H1 (cell line): ENCODE measurements around the gene NECTIN2. TPM values are rescaled to one million over a fixed set of nuclear protein-coding genes. Genes with fewer than 3 reads are reported as not detected.

Experiments used
- CTCF ChIA-PET: fragments of 300-600 bp; sonication (Branson Sonifier 250); formaldehyde crosslinking; loops from one replicate; lab custom pipeline; 2021; ENCODE audit not compliant: partially characterized antibody; lab: Charles Lee
- POLR2A ChIA-PET: fragments of 300-600 bp; sonication (Branson Sonifier 250); formaldehyde crosslinking; loops from one replicate; lab custom pipeline; 2021; ENCODE audit warnings: inconsistent platforms; ENCODE audit not compliant: partially characterized antibody; lab: Charles Lee
- DNase-seq, 2 experiments: peaks; one replicate each; pipeline versions ENCODE4 v3.0.0 to v3.0.0-alpha.2; 2010 to 2022; ENCODE audit warnings: low spot score in 2 of 2, low read depth in 1 of 2, mixed read lengths in 1 of 2
- FAIRE-seq: peaks from 2 replicates; lab custom pipeline; 2011; peaks lifted over from hg19 to GRCh38; lab: Jason Lieb, UNC
- H2AFZ ChIP-seq: 2 replicates; pipeline ENCODE4 v1.8.1; 2012; ENCODE audit warnings: low read length, inconsistent platforms
- H2AK5ac ChIP-seq: 2 replicates; pipeline ENCODE4 v1.6.1; 2013; ENCODE audit warnings: low read depth, low read length
- H2BK120ac ChIP-seq: replicated peaks from 2 replicates; pipeline ENCODE3; 2013; ENCODE audit warnings: low read depth, low read length, inconsistent platforms
- H2BK12ac ChIP-seq: 2 replicates; pipeline ENCODE4 v1.6.1; 2013; ENCODE audit warnings: low read depth, low read length
- H2BK15ac ChIP-seq: 2 replicates; pipeline ENCODE4 v1.6.1; 2013; ENCODE audit warnings: low read length
- H2BK20ac ChIP-seq: 2 replicates; pipeline ENCODE4 v1.6.1; 2013; ENCODE audit warnings: low read length
- H2BK5ac ChIP-seq: 2 replicates; pipeline ENCODE4 v1.6.1; 2013; ENCODE audit warnings: low read depth, low read length
- H3K14ac ChIP-seq: 2 replicates; pipeline ENCODE4 v1.6.1; 2013; ENCODE audit warnings: inconsistent platforms; ENCODE audit not compliant: insufficient read length
- H3K18ac ChIP-seq: 2 replicates; pipeline ENCODE4 v1.6.1; 2013; ENCODE audit warnings: low read length; ENCODE audit errors: extremely low read depth
- H3K23ac ChIP-seq: 2 replicates; pipeline ENCODE4 v1.6.1; 2013; ENCODE audit warnings: inconsistent platforms; ENCODE audit not compliant: insufficient read length
- H3K23me2 ChIP-seq: 2 replicates; pipeline ENCODE4 v1.6.1; 2013; ENCODE audit warnings: low read depth, low read length
- H3K27ac ChIP-seq: 2 replicates; pipeline ENCODE4 v1.6.1; 2011; ENCODE audit warnings: low read depth, low read length, inconsistent platforms
- H3K27me3 ChIP-seq, 4 experiments: replicated peaks in 1 of 4; 1 replicate in 1 of 4; 2 replicates in 3 of 4; pipeline versions ENCODE4 v1.6.1 to v1.8.1; 2011 to 2013; ENCODE audit warnings: low read length in 3 of 4, mild to moderate bottlenecking in 3 of 4, inconsistent platforms in 2 of 4, mixed read lengths in 2 of 4, moderate library complexity in 1 of 4; ENCODE audit not compliant: control insufficient read depth in 3 of 4, insufficient read depth in 3 of 4; ENCODE audit errors: extremely low read depth in 1 of 4
- H3K36me3 ChIP-seq, 4 experiments: 2 replicates each; pipeline versions ENCODE4 v1.6.1 to v1.8.1; 2011 to 2013; ENCODE audit warnings: mild to moderate bottlenecking in 4 of 4, low read length in 3 of 4, moderate library complexity in 2 of 4, control low read depth in 1 of 4, inconsistent platforms in 1 of 4; ENCODE audit not compliant: insufficient read depth in 4 of 4, control insufficient read depth in 2 of 4
- H3K4ac ChIP-seq: replicated peaks from 2 replicates; pipeline ENCODE3; 2013; ENCODE audit warnings: low read length, low read depth, mixed read lengths, inconsistent platforms; ENCODE audit not compliant: insufficient read length
- H3K4me1 ChIP-seq, 4 experiments: replicated peaks in 1 of 4; 1 replicate in 1 of 4; 2 replicates in 3 of 4; pipeline versions ENCODE4 v1.6.1 to v1.8.1; 2011 to 2013; ENCODE audit warnings: low read length in 3 of 4, inconsistent platforms in 2 of 4, mixed read lengths in 1 of 4; ENCODE audit not compliant: insufficient read depth in 4 of 4, control insufficient read depth in 3 of 4
- H3K4me2 ChIP-seq, 2 experiments: 2 replicates each; pipeline versions ENCODE4 v1.6.1 to v1.8.1; 2011 to 2013; ENCODE audit warnings: low read depth in 2 of 2, low read length in 2 of 2, control low read depth in 1 of 2, inconsistent platforms in 1 of 2, mild to moderate bottlenecking in 1 of 2; ENCODE audit not compliant: insufficient read depth in 1 of 2
- H3K4me3 ChIP-seq, 4 experiments: fragments of 200-600, 300-600 bp in 1 of 4; sonication (generic), shearing (Covaris generic), sonication (Bioruptor Twin) in 1 of 4; 2 replicates each; pipeline versions ENCODE4 v1.5.1 to v1.8.1; 2011 to 2016; ENCODE audit warnings: low read length in 4 of 4, low read depth in 3 of 4, control low read depth in 2 of 4, inconsistent platforms in 2 of 4, mild to moderate bottlenecking in 2 of 4, mixed read lengths in 1 of 4, moderate library complexity in 1 of 4; ENCODE audit not compliant: insufficient read depth in 2 of 4; ENCODE audit errors: extremely low read depth in 1 of 4
- H3K56ac ChIP-seq: replicated peaks from 2 replicates; pipeline ENCODE3; 2013; ENCODE audit warnings: low read depth, mild to moderate bottlenecking, mixed read lengths, low read length, inconsistent platforms; ENCODE audit not compliant: insufficient read length
- H3K79me1 ChIP-seq: 2 replicates; pipeline ENCODE4 v1.6.1; 2013; ENCODE audit warnings: low read depth, low read length, control low read depth
- H3K79me2 ChIP-seq, 2 experiments: 2 replicates each; pipeline versions ENCODE4 v1.6.1 to v1.8.1; 2012 to 2013; ENCODE audit warnings: low read length in 2 of 2, mild to moderate bottlenecking in 2 of 2, inconsistent platforms in 1 of 2; ENCODE audit not compliant: insufficient read depth in 2 of 2, control insufficient read depth in 1 of 2
- H3K9ac ChIP-seq, 4 experiments: replicated peaks in 1 of 4; 1 replicate in 1 of 4; 2 replicates in 3 of 4; pipeline versions ENCODE4 v1.6.1 to v1.8.1; 2011 to 2013; ENCODE audit warnings: low read depth in 3 of 4, low read length in 3 of 4, control low read depth in 2 of 4, mild to moderate bottlenecking in 2 of 4, moderate library complexity in 2 of 4, inconsistent platforms in 1 of 4; ENCODE audit errors: extremely low read depth in 1 of 4
- H3K9me3 ChIP-seq, 2 experiments: 2 replicates each; pipeline versions ENCODE4 v1.6.1 to v1.8.1; 2012 to 2013; ENCODE audit warnings: mild to moderate bottlenecking in 2 of 2, moderate library complexity in 2 of 2, control low read depth in 1 of 2, inconsistent platforms in 1 of 2, low read depth in 1 of 2, low read length in 1 of 2, mixed read lengths in 1 of 2; ENCODE audit not compliant: insufficient read depth in 2 of 2
- H4K20me1 ChIP-seq, 2 experiments: replicated peaks in 1 of 2; 2 replicates each; pipeline versions ENCODE3 to v1.8.1; 2011 to 2013; ENCODE audit warnings: inconsistent platforms in 2 of 2, low read length in 2 of 2, mild to moderate bottlenecking in 1 of 2; ENCODE audit not compliant: insufficient read depth in 2 of 2, control insufficient read depth in 1 of 2
- H4K5ac ChIP-seq: 2 replicates; pipeline ENCODE4 v1.6.1; 2013; ENCODE audit warnings: low read length, low read depth, mixed read lengths, inconsistent platforms; ENCODE audit not compliant: insufficient read length
- H4K8ac ChIP-seq: 2 replicates; pipeline ENCODE4 v1.8.0; 2013; ENCODE audit warnings: mild to moderate bottlenecking, moderate library complexity, low read length, inconsistent platforms; ENCODE audit not compliant: insufficient read depth; ENCODE audit errors: extremely low read depth
- H4K91ac ChIP-seq: replicated peaks from 2 replicates; pipeline ENCODE3; 2013; ENCODE audit warnings: low read length, mixed read lengths, inconsistent platforms; ENCODE audit not compliant: insufficient read length
- BACH1 ChIP-seq: IDR thresholded peaks from 2 replicates; pipeline ENCODE4 v1.6.1; 2012; ENCODE audit warnings: low read length, improper control_type of control experiment
- BCL11A ChIP-seq, 2 experiments: IDR thresholded peaks; one replicate each; pipeline ENCODE4 v1.6.1; 2011; ENCODE audit warnings: low read depth in 2 of 2, low read length in 2 of 2, mild to moderate bottlenecking in 2 of 2
- CBX5 ChIP-seq: fragments of 300-800, 300-1000 bp; sonication (generic); IDR thresholded peaks from 2 replicates; pipeline ENCODE4 v1.7.1; 2016; ENCODE audit warnings: antibody characterized with exemption, low read length, low read depth
- EP300 ChIP-seq, 2 experiments: IDR thresholded peaks; 1 replicate in 1 of 2; 2 replicates in 1 of 2; pipeline ENCODE4 v1.6.1; 2011 to 2012; ENCODE audit warnings: low read depth in 2 of 2, low read length in 2 of 2, mild to moderate bottlenecking in 2 of 2, borderline replicate concordance in 1 of 2, inconsistent platforms in 1 of 2, moderate library complexity in 1 of 2
- GABPA ChIP-seq: IDR thresholded peaks from 2 replicates; pipeline ENCODE4 v1.6.1; 2011; ENCODE audit warnings: mild to moderate bottlenecking, low read length, moderate library complexity, borderline replicate concordance; ENCODE audit not compliant: insufficient read depth
- NANOG ChIP-seq: IDR thresholded peaks from 2 replicates; pipeline ENCODE4 v1.6.1; 2011; ENCODE audit warnings: low read length, low read depth, mild to moderate bottlenecking, inconsistent platforms; ENCODE audit not compliant: insufficient read depth, poor library complexity, severe bottlenecking
- RXRA ChIP-seq: IDR thresholded peaks from 2 replicates; pipeline ENCODE4 v1.6.1; 2011; ENCODE audit warnings: low read depth, mild to moderate bottlenecking, low read length, moderate library complexity; ENCODE audit not compliant: insufficient read depth
- SAP30 ChIP-seq: fragments of 300-600 bp; sonication (generic); IDR thresholded peaks from 2 replicates; pipeline ENCODE4 v1.7.1; 2012; ENCODE audit warnings: low read length, moderate library complexity, mild to moderate bottlenecking, inconsistent platforms; ENCODE audit not compliant: insufficient read depth, insufficient replicate concordance
- SP2 ChIP-seq: IDR thresholded peaks from 2 replicates; pipeline ENCODE4 v1.6.1; 2012; ENCODE audit warnings: mild to moderate bottlenecking, low read length, inconsistent platforms
- WGBS, 2 experiments: shearing (Covaris generic) in 1 of 2; methylation state at CpG; one replicate each; pipeline versions ENCODE4 v1.1.6 to v1.1.7; 2013 to 2015; ENCODE audit warnings: low lambda C conversion rate in 2 of 2, mixed read lengths in 2 of 2, inconsistent platforms in 1 of 2, low coverage in 1 of 2, missing lambda C conversion rate in 1 of 2; ENCODE audit not compliant: insufficient replicate concordance in 2 of 2, insufficient coverage in 1 of 2, insufficient read length in 1 of 2; ENCODE audit errors: extremely low coverage in 1 of 2, missing lambda C conversion rate in 1 of 2; 5-methylcytosine and 5-hydroxymethylcytosine counted together
- polyA plus RNA-seq, 7 experiments: library from polyadenylated mRNA; depleted of rRNA in 3 of 7; stranded (reverse) in 5 of 7; unstranded in 2 of 7; fragments of >200 nt in 5 of 7; fragments of 200-250 nt in 2 of 7; gene quantifications; 1 replicate in 5 of 7; 2 replicates in 1 of 7; 4 replicates in 1 of 7; pipeline versions ENCODE4 v1.2.1 to v1.2.3, GENCODE V29; 2011 to 2013; ENCODE audit warnings: missing spikeins in 2 of 7, mixed read lengths in 2 of 7
- total RNA-seq: library from RNA; stranded (reverse); fragmentation: NEBNext Ultra II Directional; extraction: Animal tissue kit (Norgen Biotek cat#: 25700); gene quantifications from 2 replicates; pipeline ENCODE4 v1.2.1, GENCODE V29; 2021
- TF ChIP-seq, protein P1 (sequence below), 3 experiments: IDR thresholded peaks; 1 replicate in 2 of 3; 2 replicates in 1 of 3; pipeline versions ENCODE4 v1.5.1 to v1.6.1; 2011; ENCODE audit warnings: low read length in 3 of 3, mild to moderate bottlenecking in 3 of 3, inconsistent platforms in 2 of 3, low read depth in 1 of 3, moderate library complexity in 1 of 3; ENCODE audit not compliant: insufficient read depth in 1 of 3; ENCODE audit errors: control extremely low read depth in 1 of 3

Gene NECTIN2
- total and polyA plus RNA-seq, 2 of the 8 experiments (the other 6 are each of a cell fraction or from before 2014, with no cell fraction given) = 184 to 237 TPM

DNA sequence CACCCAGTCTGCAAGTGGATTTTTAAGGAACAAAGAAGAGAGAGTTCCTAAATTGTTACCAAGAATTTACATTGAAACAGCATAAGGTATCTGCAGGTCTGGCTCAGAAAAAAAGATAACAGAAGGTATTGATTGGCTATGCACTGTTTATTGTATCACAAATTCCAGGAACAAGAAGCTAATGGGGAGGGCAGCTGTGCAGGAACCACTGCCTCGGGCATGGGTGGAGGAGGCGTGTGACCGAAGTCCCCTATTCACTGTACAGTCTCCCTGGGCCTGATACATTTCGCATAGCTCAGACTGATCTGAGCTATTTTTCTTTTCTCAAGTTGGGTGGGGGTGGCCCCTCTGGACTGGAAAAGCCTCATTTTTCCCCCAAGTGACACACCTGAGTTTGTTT lies 11.7 kb downstream of the NECTIN2 start:
- Histone ChIP-seq H3K4me2 (no peak overlapping the region), H3K36me3 (peaks cover 4 to 26% (median 8%) of the 10 kb centered on the region in 4 experiments; a peak in 5 of 8 replicates), H2BK120ac (no peak overlapping the region), H3K4ac (no peak overlapping the region), H4K8ac (no peak overlapping the region), H2BK5ac (no peak overlapping the region), H2BK20ac (no peak overlapping the region), H3K79me2 (peaks cover 9 to 69% of the 10 kb centered on the region in 2 experiments; a peak in 3 of 4 replicates), H3K9ac (no peak overlapping the region), H2AK5ac (no peak overlapping the region), H4K91ac (no peak overlapping the region), H4K5ac (no peak overlapping the region), H3K18ac (no peak overlapping the region), H3K27me3 (no peaks in the 10 kb centered on the region), H3K14ac (no peak overlapping the region), H3K56ac (no peak overlapping the region), H3K4me3 (no peak overlapping the region), H3K23ac (no peak overlapping the region), H3K79me1 (peaks cover 3% of the 10 kb centered on the region), H3K9me3 (no peaks in the 10 kb centered on the region), H2AFZ (no peak overlapping the region), H2BK15ac (no peak overlapping the region), H2BK12ac (no peak overlapping the region), H4K20me1 (peaks cover 13 to 29% of the 10 kb centered on the region in 2 experiments), H3K27ac (no peak overlapping the region), H3K23me2 (no peaks in the 10 kb centered on the region), H3K4me1 (0 out of 7 replicates have a peak, but pooled peaks cover 0 to 2% (median 0%) of the 10 kb centered on the region in 4 experiments)
- ChIA-PET POLR2A (interaction anchor here (0.8 to 2.6 kb wide), 4 partner anchors 9 to 39 kb away, joined by 3 to 15 read pairs (median 6); no protein-coding TSS in a partner anchor), CTCF (interaction anchor here (0.5 to 1.3 kb wide), 2 partner anchors 40 to 89 kb away, joined by 3 read pairs; no protein-coding TSS in a partner anchor)
- 98% methylated on average over 4 of the region's 4 CpGs; no CpG with 5 or more reads in 1 of the 2 experiments for WGBS, 2 experiments
- DNase-seq = no peak
- FAIRE-seq = no peak
- TF ChIP-seq NANOG (no peak), BCL11A (IDR thresholded peaks at IDR 0.05; ENCODE audit: low read depth in 2 of 2, low read length in 2 of 2) (no peak), SP2 (no peak), RXRA (no peak), GABPA (no peak), CBX5 (no peak), EP300 (IDR thresholded peaks at IDR 0.05; ENCODE audit: borderline replicate concordance in 1 of 2, low read depth in 2 of 2, low read length in 2 of 2) (no peak), BACH1 (no peak), SAP30 (no peak)
- TF ChIP-seq, protein P1, sequence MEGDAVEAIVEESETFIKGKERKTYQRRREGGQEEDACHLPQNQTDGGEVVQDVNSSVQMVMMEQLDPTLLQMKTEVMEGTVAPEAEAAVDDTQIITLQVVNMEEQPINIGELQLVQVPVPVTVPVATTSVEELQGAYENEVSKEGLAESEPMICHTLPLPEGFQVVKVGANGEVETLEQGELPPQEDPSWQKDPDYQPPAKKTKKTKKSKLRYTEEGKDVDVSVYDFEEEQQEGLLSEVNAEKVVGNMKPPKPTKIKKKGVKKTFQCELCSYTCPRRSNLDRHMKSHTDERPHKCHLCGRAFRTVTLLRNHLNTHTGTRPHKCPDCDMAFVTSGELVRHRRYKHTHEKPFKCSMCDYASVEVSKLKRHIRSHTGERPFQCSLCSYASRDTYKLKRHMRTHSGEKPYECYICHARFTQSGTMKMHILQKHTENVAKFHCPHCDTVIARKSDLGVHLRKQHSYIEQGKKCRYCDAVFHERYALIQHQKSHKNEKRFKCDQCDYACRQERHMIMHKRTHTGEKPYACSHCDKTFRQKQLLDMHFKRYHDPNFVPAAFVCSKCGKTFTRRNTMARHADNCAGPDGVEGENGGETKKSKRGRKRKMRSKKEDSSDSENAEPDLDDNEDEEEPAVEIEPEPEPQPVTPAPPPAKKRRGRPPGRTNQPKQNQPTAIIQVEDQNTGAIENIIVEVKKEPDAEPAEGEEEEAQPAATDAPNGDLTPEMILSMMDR (IDR thresholded peaks at IDR 0.05; ENCODE audit: control extremely low read depth in 1 of 3, insufficient read depth in 1 of 3, low read depth in 1 of 3, low read length in 3 of 3) = no peak
